Activated naive CD8-positive, alpha-beta T cell treated with anti-CD3 and anti-CD28 coated beads, Interleukin-2, amount 10 ng/mL, durations not matched to agents 7 days and 5 days (primary cell): ENCODE data around the gene KMO. TPM values are rescaled to one million over a fixed set of nuclear protein-coding genes. Genes with fewer than 3 reads are reported as not detected.
A peak's percentile ranks its signal among the peaks of the same experiment; 100 is the strongest.

Experiments used
- ATAC-seq: fragments of 150-1000 bp; cut with Tn5 transposase; one replicate; pipeline ENCODE4 v1.10.0; 2021; ENCODE audit warnings: low read depth, moderate library complexity
- POLR2A ChIA-PET: fragments of 350-600 bp; sonication (Branson Sonifier 250); formaldehyde crosslinking; loops from one replicate; lab custom pipeline; 2021; ENCODE audit warnings: antibody characterized with exemption; lab: Charles Lee
- DNase-seq: peaks from one replicate; pipeline ENCODE4 v3.0.0; 2021
- H3K27ac Mint-ChIP-seq: one replicate; pipeline ENCODE4 v1.8.0; 2022; ENCODE audit warnings: mild to moderate bottlenecking, mixed read lengths
- H3K27me3 Mint-ChIP-seq: one replicate; pipeline ENCODE4 v1.8.0; 2022; ENCODE audit warnings: mild to moderate bottlenecking, moderate library complexity, mixed read lengths
- H3K36me3 Mint-ChIP-seq: one replicate; pipeline ENCODE4 v1.8.0; 2021; ENCODE audit warnings: mild to moderate bottlenecking, mixed read lengths
- H3K4me1 Mint-ChIP-seq: one replicate; pipeline ENCODE4 v1.8.0; 2021; ENCODE audit warnings: mixed read lengths
- H3K4me3 Mint-ChIP-seq: one replicate; pipeline ENCODE4 v1.8.0; 2022; ENCODE audit warnings: mild to moderate bottlenecking, moderate library complexity, mixed read lengths
- H3K9me3 Mint-ChIP-seq: one replicate; pipeline ENCODE4 v1.8.0; 2021; ENCODE audit warnings: mixed read lengths
- total RNA-seq, 2 experiments: library from RNA; stranded (reverse); gene quantifications; one replicate each; pipeline ENCODE4 v1.2.3, GENCODE V29; 2021

Gene KMO
- total RNA-seq, 2 experiments from 2014 or later = 0.25 TPM; not detected in 1

DNA sequence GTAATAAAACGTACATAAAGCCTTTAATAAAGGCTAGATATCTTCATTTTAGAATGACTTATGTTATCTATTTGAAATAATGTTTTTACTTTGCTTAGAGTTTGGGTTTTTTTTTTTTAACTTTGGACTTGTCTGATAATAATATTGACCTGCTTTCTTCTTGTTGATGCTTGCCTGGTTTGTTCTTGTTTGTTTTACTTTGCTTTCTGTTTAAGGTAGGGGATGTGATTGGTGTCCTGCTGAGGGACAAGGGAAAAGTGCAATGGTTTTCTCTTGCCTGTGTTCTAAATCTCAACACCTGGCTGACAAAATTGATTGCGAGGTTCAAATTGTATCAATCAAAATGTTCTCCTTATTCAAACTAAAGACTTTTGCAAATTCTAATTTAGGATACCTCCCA, 10.5 kb upstream of the KMO start:
- H3K4me1 Mint-ChIP-seq = peaks cover 11% of the 10 kb centered on the region
- ATAC-seq = no peak
- POLR2A ChIA-PET = no interaction called here
- peaks cover 3% of the 10 kb centered on the region for H3K36me3 Mint-ChIP-seq
- H3K4me3 Mint-ChIP-seq = no peak overlapping the region
- no peaks in the 10 kb centered on the region for H3K9me3 Mint-ChIP-seq
- H3K27me3 Mint-ChIP-seq = peaks cover 36% of the 10 kb centered on the region
- H3K27ac Mint-ChIP-seq = no peak overlapping the region
- no peak for DNase-seq

DNA sequence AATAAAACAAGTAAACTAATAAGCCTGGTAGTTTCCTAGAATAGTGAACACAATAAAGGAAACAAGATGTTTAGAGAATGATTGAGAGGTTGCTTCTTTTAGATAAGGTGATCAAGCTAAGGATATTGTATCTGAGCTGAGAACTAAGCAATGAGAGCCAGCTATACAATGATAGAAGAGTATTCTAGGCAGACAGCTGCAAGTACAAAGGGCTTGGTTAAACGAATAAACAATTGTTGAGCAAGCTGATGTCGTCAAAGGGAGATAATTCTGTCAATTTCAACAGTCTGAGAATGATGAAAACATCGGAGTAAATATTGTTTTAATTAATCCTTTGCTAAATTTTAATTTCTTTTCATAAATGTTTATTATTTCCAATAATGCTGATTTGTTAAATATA, 7.2 kb upstream of the KMO start:
- Mint-ChIP-seq H3K36me3 (no peaks in the 10 kb centered on the region), H3K4me1 (peaks cover 2% of the 10 kb centered on the region), H3K4me3 (no peak overlapping the region), H3K27me3 (peaks cover 42% of the 10 kb centered on the region), H3K9me3 (no peaks in the 10 kb centered on the region), H3K27ac (no peak overlapping the region)
- no peak for DNase-seq
- POLR2A ChIA-PET = no interaction called here
- no peak for ATAC-seq

DNA sequence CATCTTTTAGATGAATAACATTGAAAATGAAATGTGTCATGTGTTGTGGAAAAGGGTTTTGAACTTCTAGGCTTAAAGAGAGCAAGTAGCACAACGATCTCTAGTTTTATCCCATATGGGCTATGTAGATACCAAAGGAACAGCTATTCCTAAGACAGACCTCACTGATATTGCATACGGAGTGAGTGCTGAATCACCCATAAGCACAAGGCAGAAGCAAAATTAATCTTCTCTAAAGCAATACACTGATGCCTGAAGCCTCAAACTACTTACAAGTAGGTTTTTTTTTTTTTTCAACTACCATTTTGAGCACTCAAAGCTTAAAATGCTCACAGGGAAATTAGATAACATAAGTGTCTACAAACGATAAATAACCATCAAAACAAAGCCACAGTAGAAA, 5.0 kb upstream of the KMO start:
- Mint-ChIP-seq H3K4me3 (no peak overlapping the region), H3K4me1 (peaks cover 4% of the 10 kb centered on the region), H3K27ac (no peak overlapping the region), H3K27me3 (peaks cover 34% of the 10 kb centered on the region), H3K36me3 (no peaks in the 10 kb centered on the region), H3K9me3 (no peaks in the 10 kb centered on the region)
- DNase-seq = no peak
- ATAC-seq = no peak
- POLR2A ChIA-PET = no interaction called here

DNA sequence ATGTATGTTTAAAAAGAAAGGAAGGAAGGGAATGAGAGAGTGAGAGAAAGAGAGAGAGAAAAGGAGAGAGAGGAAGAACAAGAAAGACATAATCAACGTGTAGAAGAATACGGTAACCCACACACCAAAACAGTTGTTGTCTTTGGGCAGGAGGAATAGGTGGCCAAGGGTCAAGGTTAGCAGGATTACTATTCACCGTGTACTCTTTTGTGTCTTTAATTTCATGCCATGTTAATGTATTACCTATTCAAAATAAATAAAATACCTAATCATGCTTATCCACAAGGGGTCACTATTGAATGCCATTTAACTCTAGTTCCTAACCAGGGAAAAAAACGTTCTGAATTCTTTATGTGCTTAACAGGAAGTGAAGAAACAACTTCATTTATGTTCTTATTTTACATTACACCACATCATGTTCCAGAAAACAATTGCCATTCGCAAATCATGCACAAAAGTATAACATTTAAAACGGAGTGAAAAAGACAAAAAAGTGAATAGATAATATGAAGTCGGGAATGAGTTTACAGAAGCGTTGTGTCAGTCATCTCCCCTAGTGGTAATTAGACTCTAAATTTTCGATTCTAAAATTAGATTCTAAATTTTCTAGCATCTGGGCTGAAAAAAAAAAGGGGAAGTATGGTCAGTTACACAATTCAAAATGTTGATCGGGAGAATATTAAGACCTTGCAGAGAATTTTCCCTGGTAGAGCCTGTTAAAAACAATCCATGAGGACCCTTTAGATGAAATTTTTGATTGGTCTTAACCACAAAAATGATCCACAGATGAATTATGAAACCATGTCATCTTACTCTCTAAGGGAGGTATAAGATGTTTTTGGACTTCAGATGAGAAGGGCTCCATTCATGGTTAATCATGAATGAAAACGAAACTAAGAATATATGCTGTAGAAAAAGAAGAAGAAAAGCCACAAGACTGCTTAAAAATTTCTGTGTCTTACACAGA, 700 bp upstream of the KMO start:
- peak overlapping the region; percentile 97 for H3K27ac Mint-ChIP-seq
- POLR2A ChIA-PET = no interaction called here
- peak overlapping the region; percentile 99 for H3K4me3 Mint-ChIP-seq
- DNase-seq (no peak), ATAC-seq (peak; percentile 78)
- no peaks in the 10 kb centered on the region for H3K36me3 Mint-ChIP-seq
- no peaks in the 10 kb centered on the region for H3K9me3 Mint-ChIP-seq
- peaks cover 6% of the 10 kb centered on the region for H3K4me1 Mint-ChIP-seq
- peaks cover 11% of the 10 kb centered on the region for H3K27me3 Mint-ChIP-seq

DNA sequence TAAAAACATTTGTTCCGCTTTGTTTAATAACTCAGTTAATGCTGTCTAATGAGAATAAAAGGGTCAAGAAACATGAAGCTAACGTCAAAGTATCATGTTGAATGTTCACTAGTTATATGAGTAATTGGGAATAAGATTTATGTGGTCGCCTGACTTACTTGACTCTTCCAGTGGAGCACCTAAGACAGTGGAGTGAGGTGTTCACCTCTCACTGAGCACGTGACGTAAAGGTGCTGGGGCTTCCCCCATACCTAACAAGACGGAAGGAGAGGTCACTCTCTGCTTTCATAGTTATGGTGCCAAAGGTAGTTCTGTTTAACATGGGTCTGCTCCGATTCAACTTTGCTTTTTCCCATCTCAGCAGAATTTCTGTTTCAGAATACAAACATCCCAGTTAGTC, 686 bp downstream of the KMO start:
- no peaks in the 10 kb centered on the region for H3K36me3 Mint-ChIP-seq
- peaks cover 6% of the 10 kb centered on the region for H3K4me1 Mint-ChIP-seq
- POLR2A ChIA-PET = interaction anchor here (1.0 kb wide), 1 partner anchor 376 kb away, joined by 3 read pairs; no protein-coding TSS in a partner anchor
- peaks cover 9% of the 10 kb centered on the region for H3K27me3 Mint-ChIP-seq
- DNase-seq (no peak), ATAC-seq (no peak)
- H3K27ac Mint-ChIP-seq = no peak overlapping the region
- no peak overlapping the region for H3K4me3 Mint-ChIP-seq
- H3K9me3 Mint-ChIP-seq = no peaks in the 10 kb centered on the region

DNA sequence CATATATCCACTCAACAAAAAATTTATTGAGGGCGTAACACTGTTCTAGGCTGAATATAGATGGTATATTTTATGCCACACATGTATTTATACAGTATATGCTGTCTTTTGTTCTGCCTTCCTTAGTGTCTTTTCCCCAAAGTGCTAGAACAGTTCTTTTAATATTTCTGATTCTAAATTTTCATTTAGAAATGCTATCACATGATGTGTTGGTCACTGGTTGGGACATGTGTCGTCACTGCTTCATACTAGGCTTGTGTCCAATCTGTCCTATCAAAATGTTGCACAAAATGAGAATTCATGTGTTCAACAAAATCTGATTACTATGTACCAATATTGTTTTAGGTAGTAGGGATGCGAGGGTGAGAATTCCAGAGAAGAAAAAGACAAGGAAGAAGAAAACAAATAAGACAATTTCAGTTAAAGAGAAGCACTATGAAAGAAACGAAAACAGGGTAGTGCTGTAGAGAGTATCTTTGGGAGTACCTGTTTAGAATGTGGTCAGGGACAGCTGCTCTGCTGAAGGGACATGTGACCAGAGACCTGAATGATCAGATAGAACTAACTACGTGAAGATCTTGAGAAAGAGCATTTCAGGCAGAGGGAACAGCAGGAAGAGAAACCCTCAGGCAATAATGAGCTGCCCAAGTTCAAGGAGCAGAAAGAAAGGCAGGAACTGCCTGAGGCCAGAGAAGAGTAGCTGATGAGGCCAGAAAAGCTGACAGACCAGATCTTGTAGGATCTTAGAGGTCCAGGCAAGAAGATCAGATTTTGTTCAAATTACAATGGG, 1.3 kb downstream of the KMO start:
- Mint-ChIP-seq H3K36me3 (no peaks in the 10 kb centered on the region), H3K4me1 (peaks cover 6% of the 10 kb centered on the region), H3K27ac (no peak overlapping the region), H3K27me3 (peaks cover 7% of the 10 kb centered on the region), H3K4me3 (no peak overlapping the region), H3K9me3 (no peaks in the 10 kb centered on the region)
- DNase-seq = no peak
- POLR2A ChIA-PET = interaction anchor here (1.0 kb wide), 1 partner anchor 376 kb away, joined by 3 read pairs; no protein-coding TSS in a partner anchor
- ATAC-seq = no peak

DNA sequence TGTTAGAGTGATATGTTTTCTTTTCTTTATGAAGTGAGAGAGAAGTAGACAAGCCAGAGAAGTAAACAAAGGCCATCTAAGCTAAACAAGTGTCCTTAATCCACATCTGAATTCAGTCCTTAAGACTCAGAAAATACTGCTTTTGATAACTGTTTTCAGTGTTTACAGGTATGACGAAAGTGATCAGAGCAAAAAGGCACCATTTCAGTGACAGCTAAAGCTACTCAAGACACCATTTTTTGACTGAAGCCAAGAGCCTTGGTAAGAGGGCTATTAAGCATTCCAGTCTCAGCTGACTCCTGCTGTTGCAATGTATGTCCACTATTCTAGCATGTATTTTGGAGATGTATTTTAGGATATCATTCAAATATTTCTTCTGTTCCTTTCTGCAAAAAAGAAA, 4.1 kb downstream of the KMO start:
- H3K27me3 Mint-ChIP-seq = peaks cover 5% of the 10 kb centered on the region
- H3K4me1 Mint-ChIP-seq = peaks cover 3% of the 10 kb centered on the region
- H3K9me3 Mint-ChIP-seq = no peaks in the 10 kb centered on the region
- H3K27ac Mint-ChIP-seq = no peak overlapping the region
- no peaks in the 10 kb centered on the region for H3K36me3 Mint-ChIP-seq
- no peak for ATAC-seq
- DNase-seq = no peak
- H3K4me3 Mint-ChIP-seq = no peak overlapping the region
- POLR2A ChIA-PET = no interaction called here

DNA sequence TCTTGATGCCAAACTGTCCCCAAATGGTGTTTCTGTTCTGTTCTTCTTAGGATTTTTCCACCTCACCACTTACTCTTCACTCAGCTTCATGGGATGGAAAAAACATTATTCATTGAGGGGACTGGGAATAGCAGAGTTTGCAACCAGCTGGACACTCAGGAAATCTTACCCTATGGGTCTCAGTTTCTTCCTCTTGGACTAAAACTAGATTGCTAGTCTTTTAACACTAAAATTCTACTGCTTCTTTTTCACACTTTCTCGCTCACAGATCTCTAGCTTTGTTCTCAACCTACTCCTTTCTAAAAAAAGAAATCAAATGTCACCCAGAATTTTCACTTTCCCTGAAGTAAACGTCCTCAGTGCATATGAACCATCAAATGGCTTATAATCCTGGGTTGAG, 4.8 kb downstream of the KMO start:
- H3K4me1 Mint-ChIP-seq = peaks cover 1% of the 10 kb centered on the region
- no peaks in the 10 kb centered on the region for H3K36me3 Mint-ChIP-seq
- POLR2A ChIA-PET = no interaction called here
- no peak overlapping the region for H3K4me3 Mint-ChIP-seq
- H3K27ac Mint-ChIP-seq = no peak overlapping the region
- no peak for DNase-seq
- no peaks in the 10 kb centered on the region for H3K9me3 Mint-ChIP-seq
- ATAC-seq = no peak
- peaks cover 5% of the 10 kb centered on the region for H3K27me3 Mint-ChIP-seq

DNA sequence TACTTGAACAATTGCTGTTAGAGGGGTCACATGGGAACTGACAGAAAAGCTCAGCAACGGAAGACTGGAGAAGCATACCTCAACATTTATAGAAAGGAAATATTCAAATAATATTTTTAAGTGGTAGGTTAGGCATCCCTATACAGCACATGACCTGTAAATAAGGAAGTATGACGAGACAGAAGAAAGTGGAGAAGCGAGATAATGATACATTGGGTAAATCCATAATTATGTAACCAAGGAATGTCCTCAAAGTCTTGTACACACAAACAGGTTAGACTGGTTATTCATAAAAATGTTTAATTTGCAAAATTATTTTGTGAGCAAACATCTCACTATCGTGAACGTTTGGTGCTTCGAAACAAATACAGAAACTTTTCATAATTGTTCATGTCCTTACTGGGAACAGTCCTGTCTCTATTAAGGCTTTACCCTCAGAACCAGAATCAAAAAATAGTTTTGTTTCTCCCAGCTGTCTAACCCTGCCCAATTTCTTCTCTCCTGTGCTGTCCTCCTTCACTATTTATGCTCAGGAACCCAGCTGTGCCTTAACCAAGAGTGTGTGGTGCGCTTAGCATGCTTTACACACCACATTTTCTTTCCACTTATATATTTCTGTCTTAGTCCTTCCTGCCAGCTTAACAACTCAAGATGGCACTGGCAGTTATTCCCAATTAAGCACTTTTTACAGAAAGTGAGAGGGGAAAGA, 10.2 kb downstream of the KMO start:
- DNase-seq (no peak), ATAC-seq (no peak)
- no peak overlapping the region for H3K27ac Mint-ChIP-seq
- no peaks in the 10 kb centered on the region for H3K4me1 Mint-ChIP-seq
- POLR2A ChIA-PET = no interaction called here
- peaks cover 2% of the 10 kb centered on the region for H3K27me3 Mint-ChIP-seq
- H3K36me3 Mint-ChIP-seq = no peaks in the 10 kb centered on the region
- no peak overlapping the region for H3K4me3 Mint-ChIP-seq
- no peaks in the 10 kb centered on the region for H3K9me3 Mint-ChIP-seq

DNA sequence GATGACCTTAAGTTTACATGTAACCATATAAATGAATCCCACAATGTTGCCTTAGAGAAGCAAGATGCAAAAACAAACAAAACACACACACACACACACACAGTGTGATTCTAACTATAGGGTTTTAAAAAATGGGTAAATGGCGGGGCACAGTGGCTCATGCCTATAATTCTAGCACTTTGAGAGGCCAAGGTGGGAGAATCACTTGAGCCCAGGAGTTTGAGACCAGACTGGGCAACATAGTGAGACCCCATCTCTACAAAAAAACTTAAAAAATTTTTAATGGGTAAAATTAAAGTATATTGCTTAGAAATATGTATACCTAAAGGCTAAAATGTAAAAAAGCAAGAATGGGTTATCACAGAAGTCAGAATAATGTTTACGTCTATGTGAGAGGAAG, 15.8 kb downstream of the KMO start:
- peaks cover 2% of the 10 kb centered on the region for H3K36me3 Mint-ChIP-seq
- H3K27ac Mint-ChIP-seq = no peak overlapping the region
- POLR2A ChIA-PET = no interaction called here
- no peak for DNase-seq
- no peak overlapping the region for H3K4me3 Mint-ChIP-seq
- ATAC-seq = no peak
- H3K27me3 Mint-ChIP-seq = no peaks in the 10 kb centered on the region
- H3K9me3 Mint-ChIP-seq = peaks cover 3% of the 10 kb centered on the region
- peaks cover 13% of the 10 kb centered on the region for H3K4me1 Mint-ChIP-seq

DNA sequence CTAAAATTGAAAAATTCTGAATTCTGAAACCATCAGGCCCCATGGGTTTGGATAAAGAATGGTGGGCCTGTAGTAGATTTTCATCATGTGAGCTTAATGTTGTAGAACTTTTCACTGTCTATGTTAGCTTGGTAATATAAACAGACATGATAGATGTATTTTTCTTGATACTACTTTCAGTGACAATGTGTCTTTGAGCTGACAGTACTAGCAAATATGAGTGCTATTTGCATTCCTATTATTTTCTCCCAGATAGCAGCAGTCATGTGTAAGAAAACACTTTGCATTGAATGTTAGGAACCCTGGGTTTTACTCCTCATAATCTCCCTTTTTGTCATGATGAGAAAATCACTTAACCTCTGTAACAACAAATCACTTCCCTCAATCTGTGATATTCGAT, 18.1 kb downstream of the KMO start:
- H3K36me3 Mint-ChIP-seq = peaks cover 2% of the 10 kb centered on the region
- no peaks in the 10 kb centered on the region for H3K27me3 Mint-ChIP-seq
- H3K4me3 Mint-ChIP-seq = no peak overlapping the region
- no peak for ATAC-seq
- no peak overlapping the region for H3K27ac Mint-ChIP-seq
- peaks cover 3% of the 10 kb centered on the region for H3K9me3 Mint-ChIP-seq
- DNase-seq = no peak
- POLR2A ChIA-PET = no interaction called here
- peaks cover 13% of the 10 kb centered on the region for H3K4me1 Mint-ChIP-seq

DNA sequence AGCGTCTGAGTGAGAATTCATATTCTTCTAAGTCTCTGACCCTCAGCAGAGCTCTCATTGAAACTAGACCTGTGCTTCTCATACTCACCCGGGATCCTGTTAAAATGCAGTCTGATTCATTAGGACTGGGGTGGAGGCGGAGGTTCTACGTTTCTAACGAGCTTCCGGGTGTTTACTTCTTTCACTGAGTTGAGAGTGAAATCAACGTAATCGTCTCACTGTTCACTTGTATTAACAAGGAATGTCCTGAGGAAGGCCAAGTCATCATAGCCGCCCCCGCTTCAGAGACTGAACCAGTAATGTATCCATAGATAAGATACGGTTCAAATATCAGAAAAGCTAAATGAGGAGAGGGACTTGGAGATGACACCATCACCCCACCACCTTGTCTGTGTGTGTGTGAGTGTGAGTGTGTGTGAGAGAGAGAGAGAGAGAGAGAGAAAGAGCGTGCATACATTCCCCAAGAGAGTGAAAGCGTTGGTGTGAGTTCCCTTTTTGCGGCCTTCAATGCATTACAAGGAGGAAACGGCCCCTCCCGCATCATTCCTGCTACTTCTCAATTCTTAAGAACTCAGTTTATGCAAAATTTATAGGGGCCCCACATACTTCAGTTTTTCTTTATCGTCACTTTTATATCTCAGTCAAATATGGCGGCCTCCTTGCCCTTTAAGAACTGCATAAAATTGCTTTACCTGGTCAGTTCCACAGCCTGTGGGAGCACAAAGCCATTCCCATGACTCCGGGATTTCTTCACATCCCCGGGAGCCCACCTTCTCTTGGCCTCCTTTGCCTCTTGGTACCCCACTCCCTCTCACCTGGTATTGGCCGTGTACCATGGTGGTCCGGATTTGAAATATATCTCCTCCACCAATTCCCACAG, 19.8 kb downstream of the KMO start:
- peak overlapping the region; percentile 81 for H3K27ac Mint-ChIP-seq
- H3K9me3 Mint-ChIP-seq = peaks cover 3% of the 10 kb centered on the region
- ATAC-seq (peak; percentile 86), DNase-seq (no peak)
- H3K27me3 Mint-ChIP-seq = no peaks in the 10 kb centered on the region
- POLR2A ChIA-PET = no interaction called here
- peak overlapping the region; percentile 86 for H3K4me3 Mint-ChIP-seq
- peaks cover 13% of the 10 kb centered on the region for H3K4me1 Mint-ChIP-seq
- peaks cover 2% of the 10 kb centered on the region for H3K36me3 Mint-ChIP-seq
